OCI-LY1 (cell line): ENCODE results near the gene MCC.

Experiments
- CTCF ChIP-seq: fragments of 200-600 bp; sonication (generic), shearing (Covaris generic); IDR thresholded peaks from 2 replicates; pipeline ENCODE4 v1.5.1; 2017; ENCODE audit warnings: mild to moderate bottlenecking, antibody characterized with exemption, low read length, moderate library complexity, mixed read lengths
- EZH2 ChIP-seq: fragments of 200-600 bp; sonication (generic), shearing (Covaris generic); IDR thresholded peaks from 2 replicates; pipeline ENCODE4 v1.8.0; 2017; ENCODE audit warnings: borderline replicate concordance, mixed run types, mild to moderate bottlenecking, antibody characterized with exemption, low read length, moderate library complexity, mixed read lengths

GRCh38 chr5:113002423-113002822 is 485.8 kb downstream of the MCC start:
- no peak for TF ChIP-seq CTCF
- no peak for TF ChIP-seq EZH2
